Femur (tissue), 1 donor: Measurements from ENCODE around the gene IL11RA.

Experiments
- DNase-seq: peaks from one replicate; pipeline ENCODE4 v3.0.0-alpha.2; 2017

Gene IL11RA

GRCh38 chr9:34651876-34652601 lies at the start of gene IL11RA:
TSS of gene IL11RA (plus strand) at chr9:34652185. CDS start at chr9:34655218, 3,033 bp downstream.
- peak; percentile 93 for DNase-seq

GRCh38 chr9:34603610-34604231 lies 48.3 kb upstream of the IL11RA start:
- DNase-seq, result peak; percentile 88

- DNase-seq, result no peak
Measured at GRCh38 chr9:34606190-34606589, 45.8 kb upstream of the IL11RA start.

GRCh38 chr9:34606905-34607304 lies 45.1 kb upstream of the IL11RA start:
- DNase-seq, result no peak

- DNase-seq, result no peak
Measured at GRCh38 chr9:34607331-34607730, 44.7 kb upstream of the IL11RA start.

- no peak for DNase-seq
Measured at GRCh38 chr9:34610434-34611206, 41.4 kb upstream of the IL11RA start.

GRCh38 chr9:34611251-34611810 lies 40.7 kb upstream of the IL11RA start:
- DNase-seq, result peak; percentile 50

GRCh38 chr9:34611811-34612787 lies 39.9 kb upstream of the IL11RA start, which contains the start of gene RPP25L:
TSS of gene RPP25L (minus strand) at chr9:34612097. CDS start at chr9:34611296, 801 bp downstream.
- peak; percentile 90 for DNase-seq

- peak; percentile 86 for DNase-seq
Measured at GRCh38 chr9:34612788-34613390, 39.1 kb upstream of the IL11RA start.

- no peak for DNase-seq
Measured at GRCh38 chr9:34615132-34615531, 36.9 kb upstream of the IL11RA start.

- peak; percentile 97 for DNase-seq
Measured at GRCh38 chr9:34620061-34620994, 31.7 kb upstream of the IL11RA start, which contains the start of gene DCTN3. TSS of gene DCTN3 (minus strand) at chr9:34620495. CDS start at chr9:34620464, 31 bp downstream.

- DNase-seq, result no peak
Measured at GRCh38 chr9:34623374-34624235, 28.4 kb upstream of the IL11RA start.

- no peak for DNase-seq
Measured at GRCh38 chr9:34624475-34625185, 27.4 kb upstream of the IL11RA start.

- DNase-seq, result no peak
Measured at GRCh38 chr9:34625186-34625486, 26.8 kb upstream of the IL11RA start.

- no peak for DNase-seq
Measured at GRCh38 chr9:34627716-34628655, 24.0 kb upstream of the IL11RA start.

GRCh38 chr9:34628656-34629490 lies 23.1 kb upstream of the IL11RA start, which contains the start of gene ARID3C:
TSS of gene ARID3C (minus strand) at chr9:34629066. CDS start at chr9:34628014, 1,052 bp downstream.
- DNase-seq, result no peak

- DNase-seq, result no peak
Measured at GRCh38 chr9:34629491-34629808, 22.5 kb upstream of the IL11RA start.
